T-helper 1 cell treated with Interleukin-12 subunit alpha and Interleukin-12 subunit beta and Interleukin-4 antibody, amounts not matched to agents 30 μg/mL and 1 μg/mL, for 36 hours (primary cell): ENCODE measurements around the gene STRN4.

Experiments
- H3K27ac Mint-ChIP-seq: one replicate; pipeline ENCODE4 v1.8.0; 2021; ENCODE audit warnings: mild to moderate bottlenecking, mixed read lengths
- H3K27me3 Mint-ChIP-seq: one replicate; pipeline ENCODE4 v1.8.0; 2021; ENCODE audit warnings: low read depth, mixed read lengths
- H3K36me3 Mint-ChIP-seq: one replicate; pipeline ENCODE4 v1.8.0; 2021; ENCODE audit warnings: low read depth, mixed read lengths
- H3K4me1 Mint-ChIP-seq: one replicate; pipeline ENCODE4 v1.8.0; 2021; ENCODE audit warnings: low read depth, mixed read lengths
- H3K4me3 Mint-ChIP-seq: one replicate; pipeline ENCODE4 v1.8.0; 2021; ENCODE audit warnings: mild to moderate bottlenecking, moderate library complexity, mixed read lengths
- H3K9me3 Mint-ChIP-seq: one replicate; pipeline ENCODE4 v1.8.0; 2021; ENCODE audit warnings: mixed read lengths

Gene STRN4

DNA sequence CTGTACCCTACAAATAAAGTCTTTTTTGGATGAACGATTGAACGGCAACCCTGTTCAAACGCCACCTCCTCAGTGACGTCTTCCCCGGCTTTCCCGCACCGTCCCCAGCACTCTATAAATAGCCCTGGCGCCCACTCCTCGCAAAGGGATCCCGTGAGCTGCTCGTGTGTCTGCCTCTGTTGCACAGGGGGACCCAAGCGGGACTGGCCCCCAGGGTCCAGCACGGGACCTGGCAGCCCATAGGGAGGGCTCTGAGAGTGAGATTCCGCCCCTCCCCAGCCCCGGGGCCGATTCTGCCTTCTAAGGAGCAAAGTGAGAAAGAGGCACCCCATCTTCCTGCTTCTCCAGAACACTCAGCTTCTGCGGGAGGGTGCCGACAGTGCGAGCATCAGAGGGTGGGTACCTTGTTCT lies 8.5 kb downstream of the STRN4 start:
- Mint-ChIP-seq H3K27ac (no peak overlapping the region), H3K4me3 (no peak overlapping the region), H3K36me3 (peaks cover 20% of the 10 kb centered on the region), H3K27me3 (no peaks in the 10 kb centered on the region), H3K4me1 (peaks cover 9% of the 10 kb centered on the region), H3K9me3 (no peaks in the 10 kb centered on the region)

DNA sequence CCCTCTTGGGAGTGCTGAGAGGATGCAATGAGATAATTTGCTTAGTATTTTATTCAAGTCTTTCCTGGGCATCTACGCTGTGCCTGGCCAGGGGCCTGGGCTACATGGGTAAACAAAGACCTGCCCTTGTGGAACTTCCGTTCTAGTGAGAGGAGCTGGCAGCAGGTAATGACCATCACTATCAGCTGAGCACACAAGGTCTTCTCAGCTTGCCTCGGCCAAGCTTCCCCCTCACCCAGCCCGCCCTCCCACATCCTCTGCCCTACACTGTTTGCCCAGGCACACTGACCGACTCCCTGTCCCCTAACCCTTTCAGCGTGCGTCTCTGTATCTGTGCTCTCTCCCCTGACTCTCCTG lies 9.0 kb downstream of the STRN4 start:
- peaks cover 8% of the 10 kb centered on the region for H3K4me1 Mint-ChIP-seq
- H3K36me3 Mint-ChIP-seq: peaks cover 23% of the 10 kb centered on the region
- no peaks in the 10 kb centered on the region for H3K27me3 Mint-ChIP-seq
- H3K9me3 Mint-ChIP-seq: no peaks in the 10 kb centered on the region
- no peak overlapping the region for H3K27ac Mint-ChIP-seq
- no peak overlapping the region for H3K4me3 Mint-ChIP-seq

DNA sequence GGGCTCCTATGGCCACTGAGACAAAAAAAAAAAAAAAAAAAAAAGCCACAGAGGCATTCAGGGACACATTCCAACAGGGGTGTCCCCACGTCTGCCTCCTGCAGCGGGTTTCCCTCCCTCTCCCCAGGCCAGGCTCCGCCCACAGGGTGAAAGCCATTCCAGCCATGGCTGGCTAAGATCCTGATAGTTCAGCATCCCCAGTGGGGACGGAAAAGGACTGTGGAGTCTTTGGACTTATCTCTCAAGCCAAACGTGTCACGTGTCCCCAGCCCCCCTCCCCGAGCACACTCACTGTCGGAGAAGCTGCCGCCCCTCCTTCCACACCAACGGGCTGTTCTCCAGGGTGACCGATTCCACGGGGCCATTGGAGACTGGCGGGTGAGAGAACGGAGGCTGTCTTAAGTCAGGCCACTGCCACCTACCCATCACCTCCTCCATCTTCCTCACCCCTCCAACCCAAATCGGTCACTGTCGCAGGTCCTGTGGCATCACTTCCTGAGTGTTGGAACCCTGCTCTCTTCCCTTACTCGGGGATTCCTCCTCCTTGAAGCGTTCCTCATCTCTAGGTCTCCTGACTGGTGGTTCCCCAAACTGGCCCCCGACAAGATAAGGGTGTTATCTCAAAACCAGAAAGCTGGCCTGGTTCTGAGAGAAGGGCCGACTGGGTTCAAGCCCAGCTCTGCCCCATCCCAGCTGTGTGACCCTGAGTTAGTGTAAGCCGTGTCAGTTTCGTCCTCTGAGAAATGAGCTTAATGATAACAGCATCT lies 9.5 kb downstream of the STRN4 start:
- Mint-ChIP-seq H3K27ac (no peak overlapping the region), H3K9me3 (no peaks in the 10 kb centered on the region)

DNA sequence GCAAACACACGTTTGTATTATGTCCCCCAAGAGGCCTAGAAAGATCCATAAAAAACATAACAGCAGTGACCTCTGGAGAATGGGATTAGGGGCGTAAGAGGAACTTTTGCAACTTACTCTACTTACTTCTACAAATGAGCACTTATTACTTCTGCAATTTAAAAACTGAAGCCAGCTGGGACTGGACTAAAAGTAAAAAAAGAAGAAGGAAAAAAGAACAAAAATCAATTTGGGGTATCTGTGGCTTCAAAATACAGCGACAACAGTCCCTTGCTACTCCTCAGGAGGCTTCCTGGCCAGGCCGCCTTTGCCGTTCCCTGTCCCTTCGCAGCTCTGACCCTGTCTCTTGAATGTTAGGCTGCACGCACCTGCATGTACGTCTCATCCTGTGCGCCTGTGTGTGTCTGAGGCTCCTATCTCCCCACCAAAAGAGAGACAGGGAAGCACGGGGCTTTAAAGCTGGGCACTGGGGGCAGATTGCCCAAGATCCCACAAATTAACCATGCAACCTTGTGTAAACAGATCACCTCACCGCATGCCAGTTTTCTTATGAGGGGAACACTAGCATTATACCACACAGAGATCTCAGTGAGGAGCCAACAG lies 12.5 kb downstream of the STRN4 start:
- H3K9me3 Mint-ChIP-seq: no peaks in the 10 kb centered on the region
- peaks cover 29% of the 10 kb centered on the region for H3K36me3 Mint-ChIP-seq
- H3K4me1 Mint-ChIP-seq: peaks cover 17% of the 10 kb centered on the region
- peak overlapping the region; percentile 5 for H3K27ac Mint-ChIP-seq
- H3K27me3 Mint-ChIP-seq: no peaks in the 10 kb centered on the region
- no peak overlapping the region for H3K4me3 Mint-ChIP-seq

More for the DNA sequence above, 9.5 kb downstream of the STRN4 start:
- H3K4me1 Mint-ChIP-seq: peaks cover 12% of the 10 kb centered on the region
- H3K36me3 Mint-ChIP-seq: peaks cover 23% of the 10 kb centered on the region
- no peaks in the 10 kb centered on the region for H3K27me3 Mint-ChIP-seq
- no peak overlapping the region for H3K4me3 Mint-ChIP-seq

DNA sequence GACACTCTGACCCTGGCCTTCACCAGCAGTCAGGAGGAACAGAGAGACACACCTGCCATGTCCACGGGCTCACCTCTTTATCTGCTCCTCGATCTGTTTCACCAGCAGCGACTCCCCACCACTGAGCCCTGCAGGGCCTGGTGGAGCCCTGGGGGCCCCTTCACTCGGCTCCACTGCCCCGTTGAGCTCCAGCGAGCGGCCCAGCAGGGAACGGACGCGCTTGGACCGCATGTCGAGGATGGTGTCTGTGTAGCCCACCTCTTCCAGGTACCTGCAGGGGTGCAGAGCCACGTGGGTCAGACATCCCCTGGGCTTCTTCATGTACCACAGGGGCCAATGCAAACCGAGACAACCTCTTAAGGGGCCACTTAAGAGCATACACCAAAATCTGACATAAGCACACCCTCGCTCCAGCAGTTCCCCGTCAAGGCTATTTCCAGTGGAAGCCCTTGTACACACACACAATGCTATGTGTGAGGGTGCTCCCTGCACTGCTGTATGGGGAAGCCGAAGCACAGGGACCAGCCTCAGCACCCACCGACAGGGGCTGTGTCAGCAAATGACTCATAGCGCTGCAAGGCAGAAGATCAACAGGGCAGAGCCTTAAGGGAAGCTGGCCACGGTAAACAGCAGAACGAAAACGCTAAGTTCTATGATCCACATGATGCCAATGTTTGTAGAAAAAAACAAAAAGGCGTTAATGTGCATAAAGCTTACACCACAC lies 13.1 kb downstream of the STRN4 start:
- peaks cover 19% of the 10 kb centered on the region for H3K4me1 Mint-ChIP-seq

DNA sequence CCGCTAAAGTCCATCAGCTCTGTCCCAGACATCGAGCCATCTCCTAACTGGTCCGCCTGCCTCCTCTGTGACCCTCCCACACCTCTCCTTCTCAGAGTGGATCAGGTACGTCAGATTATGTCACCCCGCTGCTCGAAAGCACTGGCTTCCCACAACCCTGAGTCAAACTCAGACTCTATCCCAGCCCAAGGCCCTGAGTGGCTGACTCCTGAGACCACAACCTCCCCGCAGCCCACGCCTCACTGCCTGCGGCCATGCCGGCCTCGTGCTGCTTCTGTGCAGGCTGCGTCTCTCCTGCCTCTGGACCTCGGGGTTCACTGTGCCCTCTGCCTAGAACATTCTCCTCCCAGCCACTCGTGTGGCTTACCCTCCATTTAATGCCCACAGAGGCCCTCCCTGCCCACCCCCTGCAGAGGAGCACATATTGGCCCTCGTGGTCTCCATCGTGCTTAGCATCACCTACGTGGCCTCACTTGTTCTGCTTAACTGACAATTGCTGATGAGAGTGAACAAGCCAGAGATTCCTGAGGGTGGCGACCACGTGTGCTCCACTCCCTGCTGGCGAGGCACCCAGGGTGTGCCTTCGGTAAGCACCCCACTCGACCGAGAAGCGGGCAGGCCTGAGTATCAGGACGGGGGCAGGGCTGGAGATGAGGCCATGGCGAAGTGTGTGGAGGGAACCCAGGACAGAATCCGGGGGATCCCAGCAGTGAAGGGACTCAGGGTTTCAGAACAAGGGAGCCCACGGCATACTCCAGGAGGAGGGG lies 13.9 kb downstream of the STRN4 start:
- no peaks in the 10 kb centered on the region for H3K27me3 Mint-ChIP-seq
- H3K4me3 Mint-ChIP-seq: no peak overlapping the region
- peaks cover 19% of the 10 kb centered on the region for H3K4me1 Mint-ChIP-seq
- H3K27ac Mint-ChIP-seq: no peak overlapping the region
- H3K9me3 Mint-ChIP-seq: no peaks in the 10 kb centered on the region
- peaks cover 22% of the 10 kb centered on the region for H3K36me3 Mint-ChIP-seq

More for the DNA sequence above, 13.1 kb downstream of the STRN4 start:
- peaks cover 28% of the 10 kb centered on the region for H3K36me3 Mint-ChIP-seq
- no peaks in the 10 kb centered on the region for H3K9me3 Mint-ChIP-seq
- H3K4me3 Mint-ChIP-seq: no peak overlapping the region
- no peaks in the 10 kb centered on the region for H3K27me3 Mint-ChIP-seq
- H3K27ac Mint-ChIP-seq: no peak overlapping the region

DNA sequence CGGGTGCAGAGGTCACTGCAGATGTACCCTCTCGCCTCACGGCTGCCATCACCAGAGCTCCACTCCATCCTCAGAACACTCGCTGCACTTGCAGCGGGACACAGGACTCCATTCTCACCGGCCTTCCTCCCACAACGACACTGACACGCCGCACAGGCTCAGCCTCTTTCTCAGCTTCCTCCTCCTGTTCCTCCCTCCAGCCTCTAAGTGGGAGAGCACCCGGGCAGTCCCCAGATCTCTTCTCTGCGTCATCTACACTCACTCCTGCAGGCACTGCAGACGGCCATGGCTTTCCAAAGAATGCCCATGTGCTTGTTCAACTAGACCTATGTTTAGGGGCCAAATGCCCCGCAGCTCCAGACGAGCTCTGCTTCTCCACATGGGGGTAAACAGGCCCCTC lies 14.7 kb downstream of the STRN4 start:
- H3K9me3 Mint-ChIP-seq: no peaks in the 10 kb centered on the region
- H3K36me3 Mint-ChIP-seq: peaks cover 26% of the 10 kb centered on the region
- H3K4me1 Mint-ChIP-seq: peaks cover 19% of the 10 kb centered on the region
- no peaks in the 10 kb centered on the region for H3K27me3 Mint-ChIP-seq
- H3K4me3 Mint-ChIP-seq: no peak overlapping the region
- peak overlapping the region; percentile 16 for H3K27ac Mint-ChIP-seq

DNA sequence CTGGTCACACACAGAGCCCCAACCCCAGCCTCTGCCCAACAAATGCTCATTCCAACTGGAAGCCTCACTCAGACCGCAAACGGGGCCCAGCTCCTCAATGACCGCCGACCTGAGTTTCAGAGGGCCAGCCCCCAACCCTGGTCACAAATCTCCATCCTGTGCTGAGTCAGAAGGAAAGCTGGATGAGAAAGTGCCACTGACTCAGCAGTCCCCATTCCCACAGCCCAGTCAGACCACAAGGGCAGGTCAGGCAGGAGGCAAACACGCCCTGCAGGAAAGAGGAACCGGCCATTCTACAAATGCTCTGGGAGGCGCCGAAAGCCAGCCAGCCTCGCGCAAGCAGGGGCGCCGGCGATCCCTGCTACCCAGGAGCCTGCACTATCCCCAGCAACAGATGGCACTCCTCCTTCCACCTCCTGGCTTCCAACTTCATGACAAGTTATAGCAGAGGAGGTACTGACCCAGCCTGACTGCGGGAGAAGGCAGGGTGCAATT lies 15.2 kb downstream of the STRN4 start:
- H3K27ac Mint-ChIP-seq: peak overlapping the region; percentile 16
- H3K9me3 Mint-ChIP-seq: no peaks in the 10 kb centered on the region
- H3K4me1 Mint-ChIP-seq: peaks cover 19% of the 10 kb centered on the region
- H3K27me3 Mint-ChIP-seq: no peaks in the 10 kb centered on the region
- H3K36me3 Mint-ChIP-seq: peaks cover 29% of the 10 kb centered on the region
- H3K4me3 Mint-ChIP-seq: no peak overlapping the region

DNA sequence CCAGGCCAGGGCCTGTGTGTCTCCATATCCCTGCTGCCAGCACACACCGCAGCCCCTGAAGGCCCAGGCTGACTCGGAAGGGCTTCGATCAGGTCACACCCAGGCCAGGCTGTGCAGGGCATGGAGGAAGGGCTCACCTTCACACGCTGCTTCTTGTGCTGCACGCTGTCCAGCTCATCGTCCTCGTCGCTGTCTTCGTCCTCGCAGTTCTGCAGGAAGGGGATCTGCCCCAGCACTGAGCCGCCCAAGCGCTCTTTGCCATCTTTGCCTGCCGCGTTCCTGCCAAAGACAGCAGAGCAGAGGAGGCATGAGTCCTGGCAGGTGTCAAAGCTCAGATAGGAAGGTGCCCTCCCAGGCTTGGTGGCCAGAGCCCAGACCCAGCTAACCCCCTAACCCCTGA lies 15.7 kb downstream of the STRN4 start:
- no peak overlapping the region for H3K4me3 Mint-ChIP-seq
- no peak overlapping the region for H3K27ac Mint-ChIP-seq
- peaks cover 19% of the 10 kb centered on the region for H3K4me1 Mint-ChIP-seq
- no peaks in the 10 kb centered on the region for H3K27me3 Mint-ChIP-seq
- peaks cover 31% of the 10 kb centered on the region for H3K36me3 Mint-ChIP-seq
- no peaks in the 10 kb centered on the region for H3K9me3 Mint-ChIP-seq

DNA sequence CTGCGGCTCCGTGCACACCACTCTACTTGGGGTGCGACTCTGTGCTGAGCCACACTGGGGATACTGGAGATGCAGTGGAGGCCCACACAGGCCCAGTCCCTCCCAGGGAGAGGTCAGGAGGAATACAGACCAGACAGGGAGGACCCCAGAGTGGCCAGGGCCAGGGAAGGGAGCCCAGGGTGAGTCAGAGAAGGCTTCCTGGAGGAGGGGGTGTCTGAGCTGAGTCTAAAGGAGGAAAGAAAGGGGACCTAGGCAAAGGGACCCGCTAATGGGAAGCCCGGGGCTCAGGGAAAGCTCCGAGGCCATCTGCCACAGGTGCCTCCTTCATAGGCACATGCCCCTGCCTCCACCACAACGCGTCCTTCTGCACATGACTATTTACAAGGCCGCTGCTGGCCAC lies 16.1 kb downstream of the STRN4 start:
- peaks cover 19% of the 10 kb centered on the region for H3K4me1 Mint-ChIP-seq
- no peak overlapping the region for H3K27ac Mint-ChIP-seq
- H3K9me3 Mint-ChIP-seq: no peaks in the 10 kb centered on the region
- H3K4me3 Mint-ChIP-seq: no peak overlapping the region
- H3K36me3 Mint-ChIP-seq: peaks cover 31% of the 10 kb centered on the region
- no peaks in the 10 kb centered on the region for H3K27me3 Mint-ChIP-seq

DNA sequence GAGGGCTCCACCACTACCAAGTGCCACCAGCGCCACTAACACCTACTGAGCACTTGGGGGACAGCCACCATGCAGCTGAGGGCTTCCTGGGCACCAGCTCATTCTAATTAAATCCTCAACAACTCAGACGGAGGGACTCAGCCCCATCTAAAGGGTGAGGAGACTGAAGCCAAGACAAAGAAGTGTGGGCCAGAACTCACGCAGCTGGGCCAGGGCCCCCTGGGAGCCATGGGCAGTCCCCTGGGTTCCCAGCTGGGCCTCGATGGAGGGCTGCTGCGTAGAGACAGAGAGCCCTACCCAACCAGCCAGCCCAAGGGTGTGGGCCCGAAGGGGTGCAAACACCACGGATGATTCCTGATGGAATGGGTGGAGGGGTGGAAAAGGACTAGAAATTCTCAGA lies 16.6 kb downstream of the STRN4 start:
- H3K4me1 Mint-ChIP-seq: peaks cover 19% of the 10 kb centered on the region
- no peaks in the 10 kb centered on the region for H3K9me3 Mint-ChIP-seq
- peaks cover 32% of the 10 kb centered on the region for H3K36me3 Mint-ChIP-seq
- H3K4me3 Mint-ChIP-seq: no peak overlapping the region
- H3K27ac Mint-ChIP-seq: no peak overlapping the region
- no peaks in the 10 kb centered on the region for H3K27me3 Mint-ChIP-seq

DNA sequence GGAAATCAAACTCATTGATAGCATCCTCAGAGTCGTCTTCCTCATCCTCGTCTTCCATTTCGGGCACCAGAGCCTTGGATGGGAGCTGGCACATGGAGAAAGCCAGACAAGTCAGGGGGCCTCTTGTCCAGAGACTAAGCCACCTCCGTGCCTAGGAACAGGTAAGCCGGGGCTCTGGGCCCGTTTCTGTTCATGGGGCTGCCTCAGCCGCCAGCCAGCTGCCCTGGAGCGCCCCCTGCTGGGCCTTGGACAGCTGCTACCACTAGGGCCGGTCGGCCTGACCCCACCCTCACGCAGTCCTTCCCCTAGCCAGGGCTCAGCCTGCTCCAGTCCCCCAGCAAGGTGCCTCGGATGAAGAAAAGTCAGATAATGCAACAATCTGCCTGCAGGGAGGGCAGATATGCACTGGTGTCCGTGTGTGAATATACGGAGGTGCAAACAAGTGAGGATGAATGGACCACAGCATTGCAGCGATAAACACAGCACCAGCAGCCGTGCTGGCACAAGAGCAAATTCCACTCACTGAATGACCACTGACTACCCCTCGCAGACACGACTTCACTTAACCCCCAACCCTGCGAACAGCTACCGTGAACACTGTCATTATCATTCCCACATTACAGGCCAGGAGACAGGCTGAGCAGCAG lies 17.4 kb downstream of the STRN4 start:
- Mint-ChIP-seq H3K9me3 (no peaks in the 10 kb centered on the region), H3K36me3 (peaks cover 36% of the 10 kb centered on the region), H3K4me3 (no peak overlapping the region), H3K4me1 (peaks cover 19% of the 10 kb centered on the region), H3K27me3 (no peaks in the 10 kb centered on the region), H3K27ac (no peak overlapping the region)

DNA sequence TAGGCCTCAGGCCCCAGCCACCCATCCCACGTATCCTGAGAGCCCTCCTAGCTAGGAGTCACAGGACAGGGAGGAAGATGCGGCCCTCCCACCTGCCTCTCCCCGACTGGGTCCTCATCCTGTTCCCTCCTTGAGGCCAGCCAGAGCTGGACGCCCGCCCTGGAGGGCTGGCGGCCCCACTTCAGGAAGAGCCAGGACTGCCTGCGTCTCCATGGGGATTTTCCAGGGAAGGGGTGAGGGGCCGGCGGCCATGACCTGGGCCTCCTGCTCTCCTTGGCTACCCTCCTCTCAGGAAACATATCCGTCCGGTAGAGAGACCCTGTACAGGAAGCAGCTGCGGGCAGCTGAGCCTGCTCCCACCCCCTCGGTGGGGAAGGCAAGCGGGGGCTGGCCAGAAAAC lies 18.0 kb downstream of the STRN4 start:
- H3K36me3 Mint-ChIP-seq: peaks cover 37% of the 10 kb centered on the region

DNA sequence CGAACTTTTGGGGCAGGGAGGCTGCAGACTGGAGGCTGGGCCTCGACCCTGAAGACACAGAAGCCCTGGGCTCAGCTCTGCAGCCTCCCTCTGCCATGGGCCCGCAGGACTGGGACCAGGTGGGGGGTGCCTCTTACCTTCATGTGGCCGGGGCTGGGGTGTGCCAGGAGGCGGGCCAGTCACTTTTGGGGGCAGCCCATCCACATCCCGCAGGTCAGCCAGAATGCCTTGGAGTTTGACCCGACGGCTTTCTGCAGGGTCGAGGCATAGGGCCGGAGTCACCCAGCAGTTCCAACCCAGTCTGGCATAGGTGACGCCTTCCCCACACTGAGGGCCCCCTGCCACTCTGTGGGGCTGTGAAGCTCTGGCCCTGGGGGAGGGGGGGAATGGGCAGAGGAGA lies 18.5 kb downstream of the STRN4 start:
- no peak overlapping the region for H3K27ac Mint-ChIP-seq
- H3K4me3 Mint-ChIP-seq: no peak overlapping the region
- peaks cover 19% of the 10 kb centered on the region for H3K4me1 Mint-ChIP-seq
- no peaks in the 10 kb centered on the region for H3K9me3 Mint-ChIP-seq
- peaks cover 34% of the 10 kb centered on the region for H3K36me3 Mint-ChIP-seq
- H3K27me3 Mint-ChIP-seq: no peaks in the 10 kb centered on the region

More for the DNA sequence above, 18.0 kb downstream of the STRN4 start:
- Mint-ChIP-seq H3K9me3 (no peaks in the 10 kb centered on the region), H3K4me3 (no peak overlapping the region), H3K4me1 (peaks cover 19% of the 10 kb centered on the region), H3K27me3 (no peaks in the 10 kb centered on the region), H3K27ac (no peak overlapping the region)
